ENCODE data around the gene SNAPIN. TPM values are rescaled to one million over a fixed set of nuclear protein-coding genes. Genes with fewer than 3 reads are reported as not detected.

The SNAPIN gene
- total and polyA plus RNA-seq, 9 of the 15 experiments (the other 6 are each of a cell fraction or from before 2014, with no cell fraction given), result 11.2 to 43.9 (median 32.3) TPM

- TF ChIP-seq ZFP91 (CRISPR knock-in tag; IDR thresholded peaks at IDR 0.05) (0 out of 2 replicates have a peak, but pooled peaks have one; percentile 37), PKNOX1 (IDR thresholded peaks at IDR 0.05) (peak; percentile 66), ZNF197 (CRISPR knock-in tag; IDR thresholded peaks at IDR 0.05; ENCODE audit: low read depth) (no peak), MECOM (CRISPR knock-in tag; IDR thresholded peaks at IDR 0.05) (0 out of 2 replicates have a peak, but pooled peaks have one; percentile 12)
Observed at GRCh38 chr1:153698923-153699714, 40.6 kb downstream of the SNAPIN start (continued).

- Histone ChIP-seq H3K4me3 (no peak overlapping the region), H3K9me1 (ENCODE audit: control insufficient read depth, insufficient read depth, low read length) (peaks cover 6% of the 10 kb centered on the region), H3K27ac (ENCODE audit: extremely low read depth, low read depth, low read length) (no peak overlapping the region), H3K27me3 (ENCODE audit: control insufficient read depth in 2 of 2, insufficient read depth in 2 of 2, low read length in 2 of 2) (no peaks in the 10 kb centered on the region), H3K4me2 (ENCODE audit: insufficient read depth, low read length) (no peak overlapping the region), H3K79me2 (ENCODE audit: control insufficient read depth, insufficient read depth, low read length) (no peaks in the 10 kb centered on the region), H3K9ac (ENCODE audit: insufficient read depth in 1 of 2, low read depth in 2 of 2, low read length in 2 of 2) (no peak overlapping the region; a peak in 1 of 4 replicates), H3K4me1 (replicated peaks in 1 of 2; ENCODE audit: control insufficient read depth in 2 of 2, insufficient read depth in 2 of 2, low read length in 2 of 2) (peaks cover 19 to 28% of the 10 kb centered on the region in 2 experiments), H2AFZ (ENCODE audit: low read depth, low read length) (peak overlapping the region; percentile 99; the same call in 1 of the 2 replicates), H3K36me3 (ENCODE audit: control insufficient read depth, insufficient read depth, low read length) (no peaks in the 10 kb centered on the region), H3K9me3 (replicated peaks; ENCODE audit: control insufficient read depth, insufficient read depth, low read depth, low read length) (no peaks in the 10 kb centered on the region), H4K20me1 (replicated peaks; ENCODE audit: control insufficient read depth, insufficient read depth, low read length) (no peaks in the 10 kb centered on the region)
- FAIRE-seq (no peak), ATAC-seq (no peak), DNase-seq (ENCODE audit: extremely low read depth in 1 of 4, low spot score in 3 of 4) (no peak)
- CTCF ChIA-PET (ENCODE audit: low intra/inter-chr PET ratio), result no interaction called here
- TF ChIP-seq EGR1 (conservative IDR thresholded peaks at IDR 0.05), result peak; percentile 49; the same call in 1 of the 2 replicates
- TF ChIP-seq IRF9 (tag; IDR thresholded peaks at IDR 0.05), result no peak
- POLR2A ChIA-PET, result interaction anchor here (0.6 to 2.6 kb wide), 5 partner anchors 8 to 238 kb away, joined by 3 to 12 read pairs (median 3); partner anchors contain the start of gene INTS3
- in situ Hi-C loops (cut with MboI), result loop anchor here (5.0 kb wide), 1 partner anchor 48 kb away; no protein-coding TSS in a partner anchor
- no TSS peak for BruUV-seq (replicated peaks)
- intact Hi-C loops (cut with micrococcal nuclease), result no loop called here
- WGBS (ENCODE audit: insufficient coverage, low coverage, missing lambda C conversion rate), result 46% methylated on average over 6 of the region's 6 CpGs
Observed at GRCh38 chr1:153699768-153700167, 41.3 kb downstream of the SNAPIN start.

All from K562 (cell line).